ENCODE data around the gene SYTL3.
"Not testable (repeated sequence)": the region's sequence is repeated elsewhere in the genome, so short reads cannot be mapped to it uniquely, and the experiment has no call there.

The SYTL3 gene

GRCh38 chr6:158773581-158774449 lies 124.0 kb downstream of the SYTL3 start:
- no peak for DNase-seq (ENCODE audit: low read depth, low spot score)

GRCh38 chr6:158774717-158775449 lies 125.0 kb downstream of the SYTL3 start:
- no peak for DNase-seq (ENCODE audit: low read depth, low spot score)

- no peak for DNase-seq (ENCODE audit: low read depth, low spot score)
Observed at GRCh38 chr6:158775832-158776231, 126.0 kb downstream of the SYTL3 start.

- DNase-seq (ENCODE audit: low read depth, low spot score) = no peak
Observed at GRCh38 chr6:158776737-158777136, 126.9 kb downstream of the SYTL3 start.

GRCh38 chr6:158777510-158777909 lies 127.7 kb downstream of the SYTL3 start:
- no peak for DNase-seq (ENCODE audit: low read depth, low spot score)

GRCh38 chr6:158778005-158778527 lies 128.2 kb downstream of the SYTL3 start:
- DNase-seq (ENCODE audit: low read depth, low spot score) = no peak

GRCh38 chr6:158780246-158780884 lies 130.5 kb downstream of the SYTL3 start:
- no peak for DNase-seq (ENCODE audit: low read depth, low spot score)

GRCh38 chr6:158780988-158781691 lies 131.3 kb downstream of the SYTL3 start:
- no peak for DNase-seq (ENCODE audit: low read depth, low spot score)

- DNase-seq (ENCODE audit: low read depth, low spot score) = no peak
Observed at GRCh38 chr6:158781692-158782373, 132.0 kb downstream of the SYTL3 start.

GRCh38 chr6:158782432-158783166 lies 132.7 kb downstream of the SYTL3 start:
- DNase-seq (ENCODE audit: low read depth, low spot score) = no peak

- no peak for DNase-seq (ENCODE audit: low read depth, low spot score)
Observed at GRCh38 chr6:158783167-158783450, 133.3 kb downstream of the SYTL3 start.

- DNase-seq (ENCODE audit: low read depth, low spot score) = no peak
Observed at GRCh38 chr6:158783851-158784250, 134.0 kb downstream of the SYTL3 start.

GRCh38 chr6:158784505-158784904 lies 134.7 kb downstream of the SYTL3 start:
- no peak for DNase-seq (ENCODE audit: low read depth, low spot score)

GRCh38 chr6:158785036-158785435 lies 135.2 kb downstream of the SYTL3 start:
- no peak for DNase-seq (ENCODE audit: low read depth, low spot score)

GRCh38 chr6:158786645-158787304 lies 136.9 kb downstream of the SYTL3 start:
- no peak for DNase-seq (ENCODE audit: low read depth, low spot score)

- DNase-seq (ENCODE audit: low read depth, low spot score) = no peak
Observed at GRCh38 chr6:158787395-158787794, 137.5 kb downstream of the SYTL3 start.

GRCh38 chr6:158789115-158789917 lies 139.5 kb downstream of the SYTL3 start:
- DNase-seq (ENCODE audit: low read depth, low spot score) = no peak

GRCh38 chr6:158791274-158791855 lies 141.5 kb downstream of the SYTL3 start:
- DNase-seq (ENCODE audit: low read depth, low spot score) = no peak

GRCh38 chr6:158792505-158792904 lies 142.7 kb downstream of the SYTL3 start:
- DNase-seq (ENCODE audit: low read depth, low spot score) = not testable (repeated sequence)
